Activated B cell treated with CpG ODN at 0.5 μM for 24 hours (primary cell): ENCODE results near the gene SDHC. TPM values are rescaled to one million over a fixed set of nuclear protein-coding genes. Genes with fewer than 3 reads are reported as not detected.

Source experiments
- ATAC-seq: fragments of 200-7000 bp; cut with Tn5 transposase; one replicate; pipeline ENCODE4 v1.10.0; 2021; ENCODE audit warnings: low read depth, mild to moderate bottlenecking, moderate library complexity
- CTCF ChIA-PET: fragments of 350-600 bp; sonication (Branson Sonifier 250); formaldehyde crosslinking; loops from one replicate; lab custom pipeline; 2021; ENCODE audit warnings: antibody characterized with exemption; lab: Charles Lee
- POLR2A ChIA-PET: fragments of 350-600 bp; sonication (Branson Sonifier 250); formaldehyde crosslinking; loops from one replicate; lab custom pipeline; 2021; ENCODE audit warnings: antibody characterized with exemption; lab: Charles Lee
- DNase-seq: peaks from one replicate; pipeline ENCODE4 v3.0.0; 2022
- H3K27ac Mint-ChIP-seq: one replicate; pipeline ENCODE4 v1.8.0; 2020; ENCODE audit warnings: mixed read lengths
- H3K27me3 Mint-ChIP-seq: one replicate; pipeline ENCODE4 v1.8.0; 2021; ENCODE audit warnings: mixed read lengths
- H3K36me3 Mint-ChIP-seq: one replicate; pipeline ENCODE4 v1.8.0; 2021; ENCODE audit warnings: low read depth, mixed read lengths
- H3K4me1 Mint-ChIP-seq: one replicate; pipeline ENCODE4 v1.8.0; 2021; ENCODE audit warnings: mixed read lengths
- H3K4me3 Mint-ChIP-seq: one replicate; pipeline ENCODE4 v1.8.0; 2020; ENCODE audit warnings: mild to moderate bottlenecking, mixed read lengths
- H3K9me3 Mint-ChIP-seq: one replicate; pipeline ENCODE4 v1.8.0; 2020; ENCODE audit warnings: mixed read lengths
- intact Hi-C: fragments of 100-400 bp; cut with micrococcal nuclease; formaldehyde crosslinking; loops from one replicate; pipeline ENCODE4 v1.15.1; 2024
- total RNA-seq: library from RNA; stranded (reverse); gene quantifications from 2 replicates; pipeline ENCODE4 v1.2.3, GENCODE V29; 2022
- TF ChIP-seq, protein P1 (sequence below): fragments of 200-600 bp; IDR thresholded peaks from one replicate; pipeline ENCODE4 v1.8.0; 2022; ENCODE audit warnings: antibody characterized with exemption, mild to moderate bottlenecking

The SDHC gene
- 160 and 179 TPM in 2 replicates for total RNA-seq

DNA sequence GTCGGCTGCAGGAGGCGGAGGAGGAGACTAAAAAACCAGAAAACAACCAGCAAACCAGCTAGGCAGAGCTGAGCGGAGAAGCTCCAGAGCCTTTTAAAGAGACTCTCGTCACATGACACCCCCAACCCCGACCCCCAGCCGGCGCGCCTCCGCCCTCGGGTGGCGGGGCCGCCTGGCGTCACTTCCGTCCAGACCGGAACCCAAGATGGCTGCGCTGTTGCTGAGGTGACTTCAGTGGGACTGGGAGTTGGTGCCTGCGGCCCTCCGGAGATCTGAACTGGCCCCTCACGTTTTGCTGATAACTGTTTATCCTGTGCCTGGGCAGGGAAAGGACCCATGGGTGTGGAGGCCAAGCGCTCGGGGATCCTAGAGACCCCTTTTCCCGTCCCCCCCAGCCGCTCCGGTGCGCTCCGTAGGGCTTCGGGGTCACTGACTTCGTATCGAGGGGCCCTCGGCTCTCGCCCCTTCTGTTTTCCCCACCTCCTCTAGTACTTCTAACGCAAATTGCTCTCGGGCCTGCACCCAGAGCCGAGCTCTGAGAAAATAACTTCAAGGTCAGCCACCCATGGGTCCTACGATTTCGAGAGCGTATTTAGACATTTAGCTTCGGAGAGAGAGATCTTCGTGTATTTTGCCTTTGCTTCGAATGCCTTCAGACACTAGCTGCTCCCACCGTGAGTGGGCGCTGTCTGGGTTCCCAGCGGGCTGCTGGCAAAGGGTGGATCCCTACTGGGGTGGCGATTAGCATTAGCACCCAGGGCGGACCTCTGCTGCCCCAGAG, at the start of gene SDHC:
SDHC (plus strand) TSS at position 181 of the 781 bp plus-strand sequence; CDS start at position 206, 25 bp downstream.
- DNase-seq (peak; percentile 83), ATAC-seq (peak; percentile 97)
- H3K4me1 Mint-ChIP-seq, result peaks cover 21% of the 10 kb centered on the region
- TF ChIP-seq, protein P1, sequence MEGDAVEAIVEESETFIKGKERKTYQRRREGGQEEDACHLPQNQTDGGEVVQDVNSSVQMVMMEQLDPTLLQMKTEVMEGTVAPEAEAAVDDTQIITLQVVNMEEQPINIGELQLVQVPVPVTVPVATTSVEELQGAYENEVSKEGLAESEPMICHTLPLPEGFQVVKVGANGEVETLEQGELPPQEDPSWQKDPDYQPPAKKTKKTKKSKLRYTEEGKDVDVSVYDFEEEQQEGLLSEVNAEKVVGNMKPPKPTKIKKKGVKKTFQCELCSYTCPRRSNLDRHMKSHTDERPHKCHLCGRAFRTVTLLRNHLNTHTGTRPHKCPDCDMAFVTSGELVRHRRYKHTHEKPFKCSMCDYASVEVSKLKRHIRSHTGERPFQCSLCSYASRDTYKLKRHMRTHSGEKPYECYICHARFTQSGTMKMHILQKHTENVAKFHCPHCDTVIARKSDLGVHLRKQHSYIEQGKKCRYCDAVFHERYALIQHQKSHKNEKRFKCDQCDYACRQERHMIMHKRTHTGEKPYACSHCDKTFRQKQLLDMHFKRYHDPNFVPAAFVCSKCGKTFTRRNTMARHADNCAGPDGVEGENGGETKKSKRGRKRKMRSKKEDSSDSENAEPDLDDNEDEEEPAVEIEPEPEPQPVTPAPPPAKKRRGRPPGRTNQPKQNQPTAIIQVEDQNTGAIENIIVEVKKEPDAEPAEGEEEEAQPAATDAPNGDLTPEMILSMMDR, result no peak
- peak within 1 kb of the TSS; percentile 98 for H3K27ac Mint-ChIP-seq
- H3K27me3 Mint-ChIP-seq, result no peaks in the 10 kb centered on the region
- intact Hi-C loops, result loop anchor here (1.0 to 2.0 kb wide), 4 partner anchors 8 to 112 kb away; partner anchors contain the start of genes CFAP126 and NDUFS2
- peak within 1 kb of the TSS; percentile 98 for H3K4me3 Mint-ChIP-seq
- peaks cover 16% of the 10 kb centered on the region for H3K36me3 Mint-ChIP-seq
- CTCF ChIA-PET, result interaction anchor here (0.5 to 2.1 kb wide), 4 partner anchors 9 to 131 kb away, joined by 3 to 7 read pairs (median 3); partner anchors contain the start of gene TOMM40L
- POLR2A ChIA-PET, result interaction anchor here (0.6 to 2.2 kb wide), 12 partner anchors 8 to 197 kb away, joined by 3 to 22 read pairs (median 6); partner anchors contain the start of genes NDUFS2, NIT1, PFDN2 and PPOX
- no peaks in the 10 kb centered on the region for H3K9me3 Mint-ChIP-seq

GRCh38 chr1:161265305-161265704, 48.9 kb upstream of the SDHC start:
- ChIA-PET CTCF (no interaction called here), POLR2A (no interaction called here)
- DNase-seq (no peak), ATAC-seq (no peak)
- no peaks in the 10 kb centered on the region for H3K9me3 Mint-ChIP-seq
- H3K27ac Mint-ChIP-seq, result no peak overlapping the region
- TF ChIP-seq, protein P1, result no peak
- H3K27me3 Mint-ChIP-seq, result peaks cover 22% of the 10 kb centered on the region
- intact Hi-C loops, result no loop called here
- no peaks in the 10 kb centered on the region for H3K36me3 Mint-ChIP-seq
- peaks cover 24% of the 10 kb centered on the region for H3K4me1 Mint-ChIP-seq
- H3K4me3 Mint-ChIP-seq, result no peak overlapping the region

DNA sequence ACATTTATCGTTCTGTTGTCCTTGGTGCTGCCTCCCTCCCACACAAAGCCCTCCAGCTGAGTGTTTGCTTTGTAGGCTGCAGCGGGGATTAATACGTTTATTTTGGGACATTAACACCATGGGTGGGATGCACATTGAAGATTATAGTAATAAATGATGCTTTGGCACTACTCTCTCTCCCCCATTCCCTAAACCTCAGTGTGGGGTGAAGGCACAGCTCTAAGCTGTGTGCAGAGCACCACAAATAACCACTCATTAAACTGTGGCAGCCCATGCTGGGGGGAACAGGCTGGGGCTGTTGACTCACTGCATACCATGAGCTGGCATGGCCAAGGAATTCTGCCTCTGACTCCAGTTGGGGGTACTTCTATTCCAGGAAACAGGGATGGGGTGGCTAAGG, 48.0 kb upstream of the SDHC start:
- POLR2A ChIA-PET, result no interaction called here
- H3K9me3 Mint-ChIP-seq, result no peaks in the 10 kb centered on the region
- no peaks in the 10 kb centered on the region for H3K36me3 Mint-ChIP-seq
- intact Hi-C loops, result no loop called here
- TF ChIP-seq, protein P1, result no peak
- H3K27ac Mint-ChIP-seq, result no peak overlapping the region
- ATAC-seq, result no peak
- peaks cover 15% of the 10 kb centered on the region for H3K27me3 Mint-ChIP-seq
- CTCF ChIA-PET, result interaction anchor here (0.5 kb wide), 1 partner anchor 209 kb away, joined by 4 read pairs; no protein-coding TSS in a partner anchor
- no peak for DNase-seq
- H3K4me3 Mint-ChIP-seq, result no peak overlapping the region
- H3K4me1 Mint-ChIP-seq, result peaks cover 16% of the 10 kb centered on the region

- Mint-ChIP-seq H3K9me3 (no peaks in the 10 kb centered on the region), H3K27ac (no peak overlapping the region), H3K4me3 (no peak overlapping the region), H3K4me1 (peaks cover 10% of the 10 kb centered on the region), H3K27me3 (peaks cover 10% of the 10 kb centered on the region), H3K36me3 (no peaks in the 10 kb centered on the region)
- TF ChIP-seq, protein P1, result no peak
- intact Hi-C loops, result no loop called here
- CTCF ChIA-PET, result no interaction called here
- ATAC-seq (no peak), DNase-seq (no peak)
- POLR2A ChIA-PET, result no interaction called here
Observed at GRCh38 chr1:161266836-161267235, 47.3 kb upstream of the SDHC start.

- H3K4me3 Mint-ChIP-seq, result no peak overlapping the region
- POLR2A ChIA-PET, result no interaction called here
- H3K36me3 Mint-ChIP-seq, result no peaks in the 10 kb centered on the region
- DNase-seq, result no peak
- peaks cover 10% of the 10 kb centered on the region for H3K27me3 Mint-ChIP-seq
- no peak for ATAC-seq
- intact Hi-C loops, result no loop called here
- CTCF ChIA-PET, result no interaction called here
- H3K27ac Mint-ChIP-seq, result no peak overlapping the region
- peaks cover 10% of the 10 kb centered on the region for H3K4me1 Mint-ChIP-seq
- TF ChIP-seq, protein P1, result no peak
- no peaks in the 10 kb centered on the region for H3K9me3 Mint-ChIP-seq
Observed at GRCh38 chr1:161267321-161267720, 46.9 kb upstream of the SDHC start.
